Endodermal cell (in vitro differentiated cells): ENCODE data around the gene VWA8. TPM values are rescaled to one million over a fixed set of nuclear protein-coding genes. Genes with fewer than 3 reads are reported as not detected.

Experiments used
- DNase-seq: peaks from one replicate; pipeline ENCODE4 v3.0.0-alpha.2; 2017
- H3K27ac ChIP-seq: 2 replicates; pipeline ENCODE4 v1.5.1; 2013; ENCODE audit warnings: mild to moderate bottlenecking, low read depth, low read length, moderate library complexity
- H3K27me3 ChIP-seq: 2 replicates; pipeline ENCODE4 v1.6.1; 2013; ENCODE audit warnings: mild to moderate bottlenecking, low read length, moderate library complexity; ENCODE audit not compliant: insufficient read depth, control insufficient read depth, poor library complexity, severe bottlenecking
- H3K36me3 ChIP-seq: 2 replicates; pipeline ENCODE4 v1.7.0; 2013; ENCODE audit warnings: mild to moderate bottlenecking, low read length, moderate library complexity; ENCODE audit not compliant: control insufficient read depth, insufficient read depth
- H3K4me1 ChIP-seq: one replicate; pipeline ENCODE4 v1.7.0; 2013; ENCODE audit warnings: low read length; ENCODE audit not compliant: control insufficient read depth, insufficient read depth
- H3K4me3 ChIP-seq: 2 replicates; pipeline ENCODE4 v1.5.1; 2013; ENCODE audit warnings: mild to moderate bottlenecking, low read length, moderate library complexity
- H3K9ac ChIP-seq: 2 replicates; pipeline ENCODE4 v1.6.1; 2013; ENCODE audit warnings: mild to moderate bottlenecking, low read length, moderate library complexity; ENCODE audit not compliant: poor library complexity, severe bottlenecking; ENCODE audit errors: extremely low read depth
- H3K9me3 ChIP-seq: 2 replicates; pipeline ENCODE4 v1.6.1; 2013; ENCODE audit warnings: mild to moderate bottlenecking, low read length, moderate library complexity; ENCODE audit not compliant: control insufficient read depth
- H3K27ac Mint-ChIP-seq: 2 replicates; pipeline ENCODE4 v1.8.0; 2020; ENCODE audit warnings: mixed read lengths
- H3K27me3 Mint-ChIP-seq: 2 replicates; pipeline ENCODE4 v1.8.0; 2021; ENCODE audit warnings: mild to moderate bottlenecking, mixed read lengths; ENCODE audit not compliant: insufficient read depth
- H3K36me3 Mint-ChIP-seq: 2 replicates; pipeline ENCODE4 v1.8.0; 2020; ENCODE audit warnings: low read depth, mixed read lengths
- H3K4me1 Mint-ChIP-seq: 2 replicates; pipeline ENCODE4 v1.8.0; 2020; ENCODE audit warnings: mixed read lengths
- H3K4me3 Mint-ChIP-seq: 2 replicates; pipeline ENCODE4 v1.8.0; 2020; ENCODE audit warnings: mild to moderate bottlenecking, moderate library complexity, mixed read lengths
- H3K9me3 Mint-ChIP-seq: 2 replicates; pipeline ENCODE4 v1.8.0; 2020; ENCODE audit warnings: mild to moderate bottlenecking, mixed read lengths
- CTCF ChIP-seq: fragments of 200-600 bp; sonication (generic); conservative IDR thresholded peaks from 2 replicates; pipeline ENCODE4 v1.5.0; 2021; ENCODE audit warnings: antibody characterized with exemption, mild to moderate bottlenecking
- WGBS, 2 experiments: methylation state at CpG; one replicate each; pipeline versions ENCODE4 v1.1.5 to v1.1.7; 2013; ENCODE audit warnings: missing lambda C conversion rate in 2 of 2, mixed read lengths in 1 of 2; ENCODE audit not compliant: insufficient coverage in 1 of 2, insufficient read length in 1 of 2; 5-methylcytosine and 5-hydroxymethylcytosine counted together
- total RNA-seq, 2 donors: library from RNA; stranded (reverse); fragmentation: NEBNext Ultra II Directional in 1 of 2; extraction: Animal tissue kit (Norgen Biotek cat#: 25700) in 1 of 2; gene quantifications; 2 replicates in 1 of 2; 3 replicates in 1 of 2; pipeline ENCODE4 v1.2.1, GENCODE V29; 2021

VWA8 gene
- total RNA-seq, 2 donors from 2014 or later, result 24.6 to 25.6 TPM

DNA sequence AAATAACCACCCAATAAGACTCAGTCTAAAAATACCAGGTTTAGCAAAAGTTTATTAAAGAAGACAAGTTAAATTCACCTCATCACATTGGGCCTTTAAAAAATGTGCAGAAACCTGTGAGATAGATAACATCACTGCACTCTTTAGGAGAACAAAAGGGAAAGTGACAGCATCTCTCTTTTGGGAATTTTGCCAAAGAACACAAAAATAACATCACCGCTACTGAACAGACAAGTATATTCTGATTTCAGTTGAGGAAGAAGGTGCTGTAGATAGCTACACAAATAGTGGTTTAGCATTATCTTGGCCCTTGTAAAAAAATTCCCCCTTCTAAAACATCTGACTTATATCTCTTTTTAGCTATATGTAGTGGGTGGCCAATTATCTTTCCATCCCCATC is 244.7 kb downstream of the VWA8 start:
- Histone ChIP-seq H3K4me1 (no peaks in the 10 kb centered on the region), H3K27me3 (no peaks in the 10 kb centered on the region), H3K27ac (no peak overlapping the region), H3K4me3 (no peak overlapping the region), H3K9me3 (no peaks in the 10 kb centered on the region), H3K36me3 (peaks cover 18% of the 10 kb centered on the region), H3K9ac (no peak overlapping the region)
- DNase-seq, result no peak
- Mint-ChIP-seq H3K4me3 (no peak overlapping the region), H3K27ac (no peak overlapping the region), H3K9me3 (no peaks in the 10 kb centered on the region), H3K4me1 (no peaks in the 10 kb centered on the region), H3K27me3 (no peaks in the 10 kb centered on the region), H3K36me3 (peaks cover 7% of the 10 kb centered on the region)
- TF ChIP-seq CTCF, result no peak
- WGBS, 2 experiments, result 100% methylated on average over 1 of the region's 1 CpG; no CpG with 5 or more reads in 1 of the 2 experiments

DNA sequence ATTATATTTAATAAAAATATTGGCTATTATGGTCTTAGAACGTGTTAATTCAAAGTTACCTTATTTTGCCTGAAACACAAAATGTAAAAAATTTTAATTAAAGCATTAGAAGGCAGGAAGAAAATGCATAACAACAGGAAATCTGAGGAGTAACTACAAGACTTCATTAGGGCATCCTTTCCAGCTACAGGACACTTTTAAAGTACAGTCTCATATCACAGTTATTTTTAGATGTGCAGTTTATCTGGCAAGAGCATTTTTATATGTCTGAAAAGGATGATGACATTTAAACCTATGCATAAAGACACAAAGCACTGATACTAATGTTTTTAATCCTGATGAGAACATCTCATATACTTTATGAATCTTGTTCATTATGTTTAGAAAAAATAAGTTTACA is 247.5 kb downstream of the VWA8 start:
- Histone ChIP-seq H3K36me3 (no peaks in the 10 kb centered on the region), H3K9me3 (no peaks in the 10 kb centered on the region), H3K4me1 (no peaks in the 10 kb centered on the region), H3K4me3 (no peak overlapping the region), H3K9ac (no peak overlapping the region), H3K27me3 (no peaks in the 10 kb centered on the region), H3K27ac (no peak overlapping the region)
- no peak overlapping the region for H3K4me3 Mint-ChIP-seq
- H3K9me3 Mint-ChIP-seq, result no peaks in the 10 kb centered on the region
- H3K4me1 Mint-ChIP-seq, result no peaks in the 10 kb centered on the region
- WGBS, 2 experiments, result no CpG with 5 or more reads among the region's 1 CpG
- H3K27me3 Mint-ChIP-seq, result no peaks in the 10 kb centered on the region
- H3K36me3 Mint-ChIP-seq, result peaks cover 5% of the 10 kb centered on the region
- TF ChIP-seq CTCF, result no peak
- no peak overlapping the region for H3K27ac Mint-ChIP-seq
- DNase-seq, result no peak

- Mint-ChIP-seq H3K36me3 (peaks cover 6% of the 10 kb centered on the region), H3K27ac (no peak overlapping the region), H3K9me3 (no peaks in the 10 kb centered on the region), H3K27me3 (no peaks in the 10 kb centered on the region), H3K4me3 (no peak overlapping the region), H3K4me1 (no peaks in the 10 kb centered on the region)
- 83 to 85% methylated on average over 2 of the region's 2 CpGs for WGBS, 2 experiments
- H3K9ac ChIP-seq, result no peak overlapping the region
- no peak for DNase-seq
- H3K4me3 ChIP-seq, result no peak overlapping the region
- no peak for TF ChIP-seq CTCF
- no peaks in the 10 kb centered on the region for H3K9me3 ChIP-seq
- H3K27ac ChIP-seq, result no peak overlapping the region
- no peaks in the 10 kb centered on the region for H3K36me3 ChIP-seq
- H3K4me1 ChIP-seq, result no peaks in the 10 kb centered on the region
- no peaks in the 10 kb centered on the region for H3K27me3 ChIP-seq
These were observed 250.1 kb downstream of the VWA8 start for GRCh38 chr13:41710771-41711170.
